HG03066 (cell line): Measurements from ENCODE around the gene MOK.
"Not testable (repeated sequence)": the region's sequence is repeated elsewhere in the genome, so short reads cannot be mapped to it uniquely, and the experiment has no call there.

Experiments used
- ATAC-seq: cut with Tn5 transposase; IDR thresholded peaks from one replicate; pipeline ENCODE4 v1.9.1; 2021; ENCODE audit warnings: low read depth; ENCODE audit not compliant: unreplicated experiment

MOK gene

GRCh38 chr14:102249981-102250380 lies 55.0 kb downstream of the MOK start:
- no peak for ATAC-seq

GRCh38 chr14:102249041-102249440 lies 55.9 kb downstream of the MOK start:
- no peak for ATAC-seq

- no peak for ATAC-seq
Observed at GRCh38 chr14:102248121-102248520, 56.8 kb downstream of the MOK start.

GRCh38 chr14:102246071-102246470 lies 58.9 kb downstream of the MOK start:
- ATAC-seq: no peak

- not testable (repeated sequence) for ATAC-seq
Observed at GRCh38 chr14:102243795-102244194, 61.2 kb downstream of the MOK start.

- ATAC-seq: no peak
Observed at GRCh38 chr14:102241147-102241546, 63.8 kb downstream of the MOK start.

- not testable (repeated sequence) for ATAC-seq
Observed at GRCh38 chr14:102240481-102240880, 64.5 kb downstream of the MOK start.

- no peak for ATAC-seq
Observed at GRCh38 chr14:102239231-102239630, 65.7 kb downstream of the MOK start.

- ATAC-seq: no peak
Observed at GRCh38 chr14:102238766-102239165, 66.2 kb downstream of the MOK start.

- no peak for ATAC-seq
Observed at GRCh38 chr14:102238131-102238530, 66.8 kb downstream of the MOK start.

- no peak for ATAC-seq
Observed at GRCh38 chr14:102236026-102236425, 68.9 kb downstream of the MOK start.

- no peak for ATAC-seq
Observed at GRCh38 chr14:102235275-102235897, 69.6 kb downstream of the MOK start.

- no peak for ATAC-seq
Observed at GRCh38 chr14:102234331-102235264, 70.4 kb downstream of the MOK start.

- ATAC-seq: no peak
Observed at GRCh38 chr14:102233081-102233480, 71.9 kb downstream of the MOK start.

GRCh38 chr14:102232348-102232625 lies 72.7 kb downstream of the MOK start:
- no peak for ATAC-seq

GRCh38 chr14:102231476-102232347 lies 73.3 kb downstream of the MOK start:
- ATAC-seq: no peak

GRCh38 chr14:102230481-102231210 lies 74.3 kb downstream of the MOK start:
- ATAC-seq: no peak

GRCh38 chr14:102229739-102230092 lies 75.2 kb downstream of the MOK start:
- ATAC-seq: no peak

- ATAC-seq: no peak
Observed at GRCh38 chr14:102229071-102229738, 75.8 kb downstream of the MOK start.
